Embryonic facial prominence (tissue), 1 donor: ENCODE data around the gene MTG2.
A peak's percentile ranks its signal among the peaks of the same experiment; 100 is the strongest.

ENCODE experiments used
- DNase-seq: peaks from one replicate; pipeline ENCODE4 v3.0.0-alpha.2; 2016; ENCODE audit errors: extremely low spot score

The MTG2 gene, protein sequence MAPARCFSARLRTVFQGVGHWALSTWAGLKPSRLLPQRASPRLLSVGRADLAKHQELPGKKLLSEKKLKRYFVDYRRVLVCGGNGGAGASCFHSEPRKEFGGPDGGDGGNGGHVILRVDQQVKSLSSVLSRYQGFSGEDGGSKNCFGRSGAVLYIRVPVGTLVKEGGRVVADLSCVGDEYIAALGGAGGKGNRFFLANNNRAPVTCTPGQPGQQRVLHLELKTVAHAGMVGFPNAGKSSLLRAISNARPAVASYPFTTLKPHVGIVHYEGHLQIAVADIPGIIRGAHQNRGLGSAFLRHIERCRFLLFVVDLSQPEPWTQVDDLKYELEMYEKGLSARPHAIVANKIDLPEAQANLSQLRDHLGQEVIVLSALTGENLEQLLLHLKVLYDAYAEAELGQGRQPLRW

DNA sequence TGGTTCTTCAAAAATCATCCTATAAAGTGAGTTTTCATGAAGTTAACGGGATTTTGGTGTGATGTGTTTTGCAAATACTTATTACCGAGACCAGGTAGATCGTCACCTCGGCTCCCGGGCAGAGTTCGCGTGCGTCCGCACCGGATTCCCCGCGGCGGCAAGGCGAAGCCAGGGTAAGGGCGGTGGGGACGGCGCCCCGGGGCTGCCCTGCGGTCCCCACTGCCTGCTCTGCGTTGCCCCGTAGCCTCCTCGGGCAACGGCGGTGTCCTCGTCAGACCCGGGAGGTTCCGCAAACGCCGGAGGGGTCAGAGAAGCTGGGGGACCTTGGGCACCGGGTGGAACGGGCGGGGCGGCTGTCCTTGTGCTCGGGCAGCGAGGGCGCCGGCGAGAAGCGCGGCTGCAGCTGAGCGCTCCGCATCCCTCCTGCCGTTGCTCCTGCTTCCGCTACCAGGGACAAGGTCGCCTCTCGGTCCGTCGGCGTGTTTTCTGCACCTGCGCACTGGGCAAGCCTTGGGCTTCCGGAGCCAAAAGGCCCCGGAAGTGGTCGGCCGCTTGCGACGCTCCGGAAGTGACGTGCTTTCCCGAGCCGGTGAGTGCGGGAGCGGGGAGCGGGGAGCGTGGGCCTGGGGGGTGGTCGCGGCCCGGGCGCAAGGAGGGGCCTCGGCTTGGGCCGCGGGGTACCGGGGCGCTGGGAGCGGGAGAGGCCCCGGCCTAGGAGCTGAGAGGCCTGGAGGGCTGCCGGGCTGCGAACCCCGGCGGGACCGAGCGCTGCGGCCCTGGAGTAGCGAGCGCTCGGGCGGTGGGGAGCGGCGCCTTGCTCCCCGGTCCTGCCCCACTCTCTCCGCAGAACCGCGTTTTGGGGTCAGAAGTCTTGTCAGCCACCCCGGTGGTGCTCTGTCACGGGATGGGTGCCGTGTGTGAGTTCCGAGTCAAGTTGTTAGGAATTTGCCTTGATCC is at the start of gene MTG2:
Gene MTG2, plus strand, starts transcription at position 560 of the 957 bp plus-strand sequence. CDS start 10,393 bp downstream, outside the sequence.
- DNase-seq: peak; percentile 87

DNA sequence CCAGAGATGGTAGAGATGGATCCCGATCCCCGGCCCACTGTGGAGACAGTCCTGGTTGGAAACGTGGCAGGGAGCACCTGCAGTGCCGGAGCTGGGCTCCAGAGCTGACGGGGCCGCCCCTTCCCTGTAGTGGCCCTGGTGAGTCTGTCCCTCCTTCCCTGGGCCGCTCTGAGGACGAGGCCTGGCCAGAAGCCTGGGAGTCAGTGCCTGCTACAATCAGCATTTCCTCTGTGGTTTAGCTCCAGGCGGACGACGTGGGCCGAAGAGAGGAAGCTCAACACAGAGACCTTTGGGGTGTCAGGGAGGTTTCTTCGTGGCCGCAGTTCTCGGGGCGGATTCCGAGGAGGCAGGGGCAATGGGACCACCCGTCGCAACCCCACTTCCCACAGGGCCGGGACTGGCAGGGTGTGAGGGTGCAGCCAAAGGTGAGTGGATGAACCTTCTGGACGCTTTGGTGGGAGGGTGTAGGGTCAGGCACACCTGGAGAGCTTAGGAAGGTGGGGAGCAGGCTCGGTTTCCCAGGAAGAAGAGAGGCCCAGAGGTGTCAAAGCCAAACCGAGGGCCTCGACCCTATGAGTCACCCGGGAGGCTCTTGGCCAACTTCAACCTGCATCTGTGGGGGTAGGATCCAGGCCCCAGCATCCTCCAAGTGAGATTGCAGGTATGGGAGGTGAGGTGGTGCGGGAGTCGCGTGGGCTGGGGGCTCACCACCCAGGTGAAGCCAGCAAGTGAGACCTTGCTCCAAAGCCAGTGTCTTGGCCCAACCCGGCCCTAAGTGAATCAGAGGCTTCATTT is 49.6 kb upstream of the MTG2 start:
- DNase-seq: no peak

DNA sequence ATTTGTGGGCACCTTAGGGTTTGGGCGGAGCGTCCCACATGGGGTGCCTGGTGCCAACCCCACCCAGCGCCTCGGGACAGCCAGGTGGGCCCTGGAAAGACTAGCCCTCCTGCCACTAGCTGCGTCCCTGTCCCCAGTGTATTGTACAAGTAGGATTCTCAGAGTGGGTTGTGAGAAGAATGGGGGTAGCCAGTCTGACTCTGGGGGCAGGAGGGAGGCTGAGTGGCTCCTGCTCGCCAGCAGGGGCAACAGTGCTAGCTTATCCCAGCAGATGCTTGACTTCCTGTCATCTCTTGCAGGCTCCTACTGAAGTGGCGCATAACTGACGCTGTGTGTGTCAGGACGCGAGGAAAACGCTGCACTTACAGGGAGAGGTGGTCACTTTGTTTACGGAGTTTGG is 49.0 kb upstream of the MTG2 start:
- no peak for DNase-seq

DNA sequence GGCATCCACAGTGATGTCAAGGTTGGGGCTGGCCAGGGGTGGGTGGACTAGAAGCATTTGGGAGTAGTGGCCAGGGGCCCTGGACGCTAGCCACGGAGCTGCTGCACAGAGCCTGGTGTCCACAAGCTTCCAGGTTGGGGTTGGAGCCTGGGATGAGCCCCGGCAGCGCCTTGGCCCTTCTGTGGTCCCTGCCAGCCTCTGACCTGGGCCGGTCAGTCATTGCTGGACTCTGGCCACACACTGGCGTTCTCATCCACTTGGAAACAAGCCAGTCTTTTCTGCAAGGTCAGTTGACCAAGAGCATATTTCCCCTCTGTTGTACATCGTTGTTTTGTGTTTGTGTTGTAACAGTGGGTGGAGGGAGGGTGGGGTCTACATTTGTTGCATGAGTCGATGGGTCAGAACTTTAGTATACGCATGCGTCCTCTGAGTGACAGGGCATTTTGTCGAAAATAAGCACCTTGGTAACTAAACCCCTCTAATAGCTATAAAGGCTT is 48.0 kb upstream of the MTG2 start:
- no peak for DNase-seq

DNA sequence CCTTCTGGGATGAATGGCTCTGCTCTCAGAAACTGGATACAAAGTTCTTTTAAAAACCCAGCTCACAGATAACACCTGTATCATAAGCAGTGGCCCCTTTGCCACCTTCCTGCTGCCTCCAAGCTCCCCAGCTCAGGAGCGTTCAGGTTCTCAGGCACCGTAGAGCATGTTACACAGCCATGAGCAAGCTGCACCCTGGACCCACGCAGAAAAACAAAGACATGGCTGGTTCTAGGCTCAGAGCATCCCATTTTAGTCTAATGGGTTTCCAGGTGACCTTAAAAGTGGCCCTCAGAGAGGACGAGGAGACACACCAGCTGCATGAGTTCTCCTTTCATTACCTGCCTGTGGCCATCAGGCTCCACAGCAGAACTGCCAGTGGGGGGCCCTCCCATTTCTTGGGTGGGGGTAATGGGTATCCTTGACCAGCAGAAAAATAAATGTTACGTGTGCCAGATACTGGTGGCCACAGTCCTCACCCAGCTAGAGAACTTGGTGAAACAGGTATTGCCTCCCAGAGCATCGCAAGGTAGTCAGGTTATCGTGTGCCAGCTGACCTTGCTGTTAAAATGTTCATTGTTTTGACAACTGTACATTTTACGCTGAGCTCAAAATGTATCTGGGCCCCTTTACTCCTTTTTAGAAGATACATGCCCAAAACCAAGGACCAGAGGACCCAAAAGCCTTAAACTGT is 47.1 kb upstream of the MTG2 start:
- DNase-seq: no peak

DNA sequence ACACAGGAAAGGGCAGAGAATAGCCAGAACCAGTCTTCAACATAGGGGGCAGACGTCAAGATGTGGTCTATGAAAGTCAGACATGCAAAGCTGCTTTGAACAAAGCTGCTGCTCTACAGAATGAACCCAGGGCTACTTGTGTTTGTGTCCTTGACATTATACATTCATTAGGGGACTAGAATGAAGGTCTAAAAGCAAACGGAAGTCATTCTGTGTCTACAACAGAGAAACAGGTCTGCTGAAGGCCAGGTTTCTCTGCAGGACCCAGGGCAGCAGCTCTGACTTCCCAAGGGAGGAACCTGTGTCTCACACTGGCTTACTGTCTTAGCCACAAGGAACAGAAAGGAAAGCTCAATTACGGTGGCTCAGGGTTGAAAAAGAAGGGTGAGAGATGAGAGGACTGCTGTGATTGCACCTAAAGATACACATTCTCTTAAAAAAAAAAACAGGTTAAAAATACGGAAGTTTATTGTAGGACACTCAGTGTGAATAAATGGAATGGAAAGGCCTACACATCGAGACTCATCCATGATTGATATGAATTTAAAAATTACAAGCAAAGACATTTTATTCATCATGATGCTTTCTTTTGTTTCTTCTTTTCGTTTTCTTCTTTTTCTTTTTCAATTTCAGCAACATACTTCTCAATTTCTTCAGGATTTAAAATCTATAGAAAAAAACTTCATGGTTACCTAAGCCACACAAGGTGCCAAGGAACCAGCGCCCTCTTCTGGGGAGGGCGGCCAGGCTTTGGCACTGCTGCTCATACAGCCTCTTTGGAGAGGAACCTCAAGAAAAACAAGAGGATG is 46.3 kb upstream of the MTG2 start:
- DNase-seq: no peak

DNA sequence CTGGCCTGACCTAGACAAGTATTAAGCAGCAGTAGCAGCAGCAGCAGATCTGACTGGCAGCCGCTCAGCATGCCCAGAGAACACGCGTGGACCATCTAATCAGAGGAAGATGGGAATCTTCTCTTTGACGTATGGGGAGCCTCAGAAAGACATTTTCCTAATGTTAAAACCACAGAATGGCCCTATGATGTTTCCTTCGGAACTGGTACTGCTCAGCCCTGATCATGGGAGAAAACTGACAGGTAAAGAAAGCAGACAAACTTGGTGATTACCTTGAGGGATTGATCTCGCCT is 45.8 kb upstream of the MTG2 start:
- no peak for DNase-seq

DNA sequence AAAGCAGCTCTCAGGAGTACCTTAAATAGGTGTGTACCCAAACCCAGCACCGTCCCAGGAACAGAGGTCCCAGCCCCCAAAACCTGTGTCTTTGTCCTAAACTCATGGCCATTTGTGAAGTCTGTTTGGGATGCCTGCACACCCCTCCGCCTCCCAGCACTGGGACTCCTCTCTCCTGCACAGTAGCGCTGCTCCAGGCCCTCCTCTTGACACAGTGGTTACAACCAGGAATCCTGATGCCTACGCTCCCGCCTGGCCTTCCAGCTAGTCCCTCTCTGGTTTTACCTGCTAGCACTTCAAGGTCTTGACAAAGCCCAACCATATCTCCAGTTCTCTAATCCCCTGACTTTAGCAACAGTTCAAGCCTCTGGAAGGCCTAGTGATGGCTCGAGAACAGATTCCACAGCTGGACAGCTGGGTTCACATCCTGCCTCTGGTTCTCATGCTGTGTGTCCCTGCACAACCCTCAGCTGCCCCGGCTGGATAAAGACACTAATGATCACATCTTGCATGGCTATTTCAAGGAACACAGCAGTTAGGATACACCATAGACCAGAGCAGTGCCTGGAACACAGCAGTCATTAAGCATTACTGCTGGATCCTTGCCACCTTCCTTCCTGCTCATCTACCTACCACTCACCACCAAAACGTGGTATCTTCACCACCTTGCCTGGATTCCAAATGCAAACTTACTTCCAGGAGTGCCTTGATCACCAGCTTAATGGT is 45.2 kb upstream of the MTG2 start:
- no peak for DNase-seq

DNA sequence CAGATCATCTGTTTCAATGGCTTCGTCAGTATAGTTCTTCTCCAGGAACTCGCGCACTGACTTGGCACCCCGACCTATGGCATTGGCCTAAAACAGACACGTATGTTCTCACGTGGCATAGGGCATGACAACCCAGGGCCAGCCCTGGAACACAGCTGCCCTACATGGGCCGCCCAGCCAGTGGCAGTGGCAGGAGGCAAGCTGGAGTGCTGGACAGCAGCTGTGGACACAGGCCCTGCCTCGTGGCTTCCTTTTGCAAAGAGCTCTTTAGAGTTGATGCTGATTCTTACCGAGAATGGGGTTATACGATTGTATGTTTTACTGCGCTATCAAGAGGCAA is 44.7 kb upstream of the MTG2 start:
- no peak for DNase-seq

DNA sequence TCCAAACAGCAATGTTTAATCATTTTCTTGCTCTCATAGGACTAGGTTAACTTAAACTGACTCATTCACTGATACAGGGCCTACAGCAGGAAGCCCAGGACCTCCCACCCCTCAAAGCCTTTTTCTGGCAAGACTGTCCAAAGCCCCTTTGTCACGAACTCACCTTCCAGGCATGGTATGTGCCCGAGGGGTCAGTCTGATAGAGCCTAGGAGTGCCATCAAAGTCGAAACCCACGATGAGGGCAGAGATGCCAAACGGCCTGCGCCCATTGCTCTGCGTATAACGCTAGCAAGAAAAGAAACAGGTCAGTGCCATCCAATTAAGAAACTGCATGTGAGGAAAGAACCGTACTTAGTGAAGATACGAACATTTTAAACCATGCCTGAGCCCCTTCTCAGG is 43.9 kb upstream of the MTG2 start:
- no peak for DNase-seq

DNA sequence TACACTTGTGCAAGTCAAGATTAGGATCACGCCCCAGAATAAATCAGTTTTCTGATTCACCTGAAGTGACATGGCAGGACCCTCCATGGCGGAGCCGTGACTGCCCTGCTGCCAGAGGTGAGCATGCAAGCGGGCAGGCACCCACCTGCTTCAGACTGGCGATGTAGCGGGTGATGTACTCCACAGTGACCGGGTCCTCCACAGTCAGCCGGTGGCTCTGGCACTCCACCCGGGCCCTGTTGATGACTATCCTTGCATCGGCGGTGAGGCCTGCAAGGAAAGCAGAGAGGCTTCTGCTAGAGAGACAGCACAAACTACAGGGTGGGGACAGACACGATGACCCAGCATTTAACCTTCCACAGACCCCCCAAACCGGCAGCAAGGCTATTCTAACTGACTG is 43.2 kb upstream of the MTG2 start:
- DNase-seq: no peak

DNA sequence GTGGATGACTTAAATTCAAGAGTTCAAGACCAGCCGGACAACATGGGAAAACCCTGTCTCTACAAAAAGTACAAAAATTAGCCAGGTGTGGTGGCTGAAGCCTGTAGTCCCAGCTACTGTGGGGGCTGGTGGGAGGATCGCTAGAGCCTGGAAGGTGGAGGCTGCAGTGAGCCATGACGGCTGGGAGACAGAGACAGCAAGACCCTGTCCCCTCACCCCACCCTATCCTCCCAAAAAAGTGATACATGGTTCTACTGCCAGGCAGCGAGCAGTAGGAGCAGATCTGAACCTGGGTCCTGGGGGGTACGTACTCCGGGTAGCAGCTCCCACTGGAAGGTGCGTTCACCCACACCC is 41.8 kb upstream of the MTG2 start:
- DNase-seq: no peak

DNA sequence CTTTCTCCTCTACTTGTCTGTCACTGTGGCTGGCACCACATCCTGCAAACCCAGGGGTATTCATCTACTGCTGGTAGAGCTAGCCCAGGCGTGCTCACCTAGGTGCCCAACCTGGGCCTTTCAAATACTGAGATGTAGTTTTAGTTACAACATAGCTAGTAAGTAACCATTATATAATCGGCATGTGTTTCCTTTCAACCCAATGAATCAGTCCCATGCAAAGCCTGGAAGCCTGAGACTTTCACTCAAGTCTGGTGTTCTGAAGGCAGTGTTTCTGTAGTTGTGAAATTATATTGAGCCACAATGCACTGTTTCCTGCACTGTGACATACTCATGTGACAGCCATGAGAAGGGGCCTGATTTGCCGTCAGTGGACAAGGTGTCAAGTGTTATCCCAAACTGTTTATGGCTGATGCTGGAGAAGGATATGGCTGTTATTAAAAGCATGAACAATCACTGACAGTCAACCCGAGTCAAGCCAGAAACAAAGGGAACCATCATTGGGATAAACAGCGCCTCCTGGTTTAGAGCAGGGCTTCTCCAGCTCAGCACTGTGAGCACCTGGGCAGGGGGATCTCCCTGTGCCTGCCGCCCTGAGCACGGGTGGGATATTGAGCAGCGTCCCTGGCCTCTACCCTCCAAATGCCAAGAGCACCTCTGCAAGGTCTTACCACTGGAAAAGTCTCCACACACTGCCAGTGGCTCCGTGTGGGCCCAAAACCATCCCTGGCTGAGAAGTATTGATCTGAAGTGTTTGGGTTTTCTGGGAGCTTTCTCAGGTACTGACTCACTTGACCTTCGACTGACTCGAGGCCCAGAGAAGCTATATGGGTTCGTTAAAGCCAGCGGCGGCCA is 41.2 kb upstream of the MTG2 start:
- DNase-seq: no peak

DNA sequence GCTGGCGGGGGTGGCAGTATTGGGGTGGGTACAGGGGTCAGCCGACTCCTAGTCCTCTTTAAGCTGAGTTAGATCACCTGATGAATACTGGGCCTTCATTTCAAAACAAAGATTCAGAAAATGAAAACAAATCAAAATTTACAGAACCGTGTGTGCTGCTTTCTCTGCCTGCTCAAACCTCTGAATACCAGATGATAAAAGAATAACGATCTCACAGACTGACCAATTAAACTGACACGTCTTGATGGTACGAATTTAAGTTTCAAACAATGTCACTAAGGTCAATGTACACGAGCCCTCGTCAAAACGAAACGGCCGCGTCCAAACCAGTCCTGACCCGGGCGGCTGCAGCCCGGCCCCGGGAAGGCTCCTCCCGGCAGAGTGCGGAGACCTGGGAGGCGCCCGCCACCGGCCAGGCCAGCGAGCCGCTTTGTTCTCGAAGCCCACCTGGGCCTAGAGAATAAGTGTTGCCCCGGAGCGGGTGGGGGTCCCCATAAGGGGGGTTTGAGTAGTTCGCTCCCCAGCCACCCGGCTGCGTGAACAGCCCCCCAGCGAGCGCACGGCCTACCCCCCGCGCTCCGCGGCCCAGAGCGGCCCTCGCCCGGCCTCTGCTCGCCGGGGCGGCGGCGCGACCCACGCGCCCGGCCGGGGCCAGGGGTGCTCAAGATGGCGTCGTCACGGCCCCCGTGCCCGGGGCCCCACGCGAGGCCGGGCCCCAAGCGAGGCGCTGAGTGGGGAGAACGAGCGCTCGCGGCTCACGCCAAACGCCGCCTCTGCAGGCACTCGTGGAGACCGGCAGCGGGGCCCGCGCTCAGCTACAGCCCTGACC is 40.4 kb upstream of the MTG2 start:
- DNase-seq: no peak

DNA sequence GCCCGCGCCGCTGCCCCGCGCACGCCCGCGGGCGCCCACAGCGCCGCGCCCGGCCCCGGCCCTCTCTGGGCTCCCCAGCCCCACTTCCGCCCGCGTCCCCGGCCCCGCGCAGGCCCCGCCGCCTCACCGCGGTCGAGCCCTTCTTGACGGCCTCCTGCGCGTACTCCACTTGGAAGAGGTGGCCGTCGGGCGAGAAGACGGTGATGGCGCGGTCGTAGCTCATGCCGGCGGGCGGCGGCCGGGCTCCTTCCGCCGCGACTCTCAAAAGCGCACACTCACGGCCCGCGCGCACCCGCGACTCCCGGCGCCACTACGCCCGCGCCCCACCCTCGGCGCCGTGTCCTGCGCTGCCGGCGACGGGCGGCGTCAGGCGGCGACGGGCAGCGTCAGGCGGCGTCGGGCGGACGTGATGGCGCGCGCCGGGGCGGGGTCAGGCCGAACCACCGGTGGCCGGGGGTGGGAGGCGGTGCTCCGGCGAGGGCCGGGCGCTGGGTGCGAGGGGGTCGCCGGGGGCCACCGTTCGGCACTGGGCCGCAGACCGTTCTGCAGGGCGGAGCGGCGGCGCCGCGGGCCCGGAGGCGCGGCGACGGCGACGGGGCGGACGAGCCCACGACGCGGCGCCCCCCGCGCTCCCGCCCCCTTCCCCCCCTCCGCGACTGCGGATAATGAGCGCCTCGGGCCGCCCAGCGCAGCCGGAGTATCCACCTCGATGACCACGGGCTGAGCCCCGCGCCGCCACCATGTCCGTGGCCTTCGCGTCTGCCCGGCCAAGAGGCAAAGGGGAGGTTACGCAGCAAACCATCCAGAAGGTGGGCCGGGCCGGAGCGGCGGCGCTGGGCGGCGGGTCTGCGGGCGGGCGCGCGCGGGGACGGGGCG is 39.5 kb upstream of the MTG2 start, which contains the start of the genes PSMA7 and SS18L1:
Gene PSMA7, minus strand, starts transcription at position 314 of the 876 bp plus-strand sequence. Its CDS starts 91 bp downstream, at position 223.
Gene SS18L1, plus strand, starts transcription at position 689 of the 876 bp plus-strand sequence. Its CDS starts 52 bp downstream, at position 741.
- DNase-seq: peak; percentile 57

DNA sequence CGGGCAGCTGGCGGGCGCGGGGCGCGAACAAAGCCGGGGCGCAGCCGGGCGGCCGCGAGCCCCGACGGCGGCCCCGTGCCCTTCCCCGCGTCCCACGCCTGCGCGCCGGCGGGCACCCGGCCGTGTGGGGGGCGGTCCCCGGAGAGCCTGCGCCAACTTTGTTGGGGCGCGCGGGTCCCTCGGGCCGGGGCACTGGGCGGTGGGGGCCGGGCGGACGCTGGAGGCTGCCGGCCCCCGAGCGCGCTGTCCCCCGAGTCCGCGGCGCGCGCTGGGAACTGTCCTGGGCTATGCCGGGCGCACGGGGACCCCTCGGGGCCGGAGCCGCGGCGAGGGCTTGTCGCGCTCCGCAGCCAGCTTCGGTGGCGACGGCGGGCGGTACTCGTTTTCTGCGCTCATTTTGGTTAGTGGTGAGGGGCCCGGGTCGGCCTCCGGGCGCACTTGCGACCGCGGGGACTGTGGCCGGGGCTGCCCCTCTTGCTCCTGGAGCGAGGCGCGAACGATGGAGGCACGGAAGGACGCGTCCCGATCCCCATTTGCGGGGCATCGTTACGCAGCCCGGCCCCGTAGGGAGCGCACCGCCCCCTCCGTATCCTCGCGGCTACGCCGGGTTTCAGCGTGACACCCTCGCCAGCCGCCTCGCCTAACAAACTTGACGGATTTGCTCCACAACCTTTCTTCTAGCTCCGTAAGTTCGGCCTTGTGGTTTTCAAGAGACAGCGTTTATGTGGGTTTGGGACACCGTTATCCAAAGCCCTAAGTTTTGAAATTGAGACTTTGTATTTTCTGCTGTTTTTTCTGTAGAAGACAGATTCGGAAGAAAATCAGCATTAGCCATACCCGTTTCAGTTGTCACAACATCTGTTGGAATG is 38.6 kb upstream of the MTG2 start:
- no peak for DNase-seq
